H9 (cell line): ENCODE measurements around the gene ANK2. TPM values are rescaled to one million over a fixed set of nuclear protein-coding genes. Genes with fewer than 3 reads are reported as not detected.

Source experiments
- DNase-seq: peaks from one replicate; pipeline ENCODE4 v3.0.0-alpha.2; 2017
- H2AFZ ChIP-seq: one replicate; pipeline ENCODE4 v1.6.1; 2013; ENCODE audit warnings: mild to moderate bottlenecking, low read length, control low read depth, moderate library complexity
- H2AK5ac ChIP-seq: 2 replicates; pipeline ENCODE4 v1.6.1; 2013; ENCODE audit warnings: low read length, control low read depth, mixed read lengths; ENCODE audit not compliant: insufficient read length
- H2BK120ac ChIP-seq: one replicate; pipeline ENCODE4 v1.6.1; 2013; ENCODE audit warnings: low read depth, mild to moderate bottlenecking, low read length, control low read depth, inconsistent platforms; ENCODE audit not compliant: poor library complexity, severe bottlenecking
- H2BK12ac ChIP-seq: 2 replicates; pipeline ENCODE4 v1.6.1; 2013; ENCODE audit warnings: low read length, control low read depth, mixed read lengths, low read depth; ENCODE audit not compliant: insufficient read length
- H2BK15ac ChIP-seq: 2 replicates; pipeline ENCODE4 v1.6.1; 2013; ENCODE audit warnings: low read depth, low read length, control low read depth
- H2BK20ac ChIP-seq: one replicate; pipeline ENCODE4 v1.6.1; 2013; ENCODE audit warnings: low read depth, mild to moderate bottlenecking, low read length, control low read depth, inconsistent platforms; ENCODE audit not compliant: poor library complexity, severe bottlenecking
- H2BK5ac ChIP-seq: 2 replicates; pipeline ENCODE4 v1.6.1; 2013; ENCODE audit warnings: low read length, control low read depth, mixed read lengths; ENCODE audit not compliant: insufficient read length
- H3K14ac ChIP-seq: 2 replicates; pipeline ENCODE4 v1.6.1; 2013; ENCODE audit warnings: low read length, control low read depth; ENCODE audit not compliant: insufficient read depth
- H3K18ac ChIP-seq: 2 replicates; pipeline ENCODE4 v1.6.1; 2013; ENCODE audit warnings: low read depth, mild to moderate bottlenecking, mixed read lengths, low read length, control low read depth; ENCODE audit not compliant: insufficient read length
- H3K23ac ChIP-seq: 2 replicates; pipeline ENCODE4 v1.6.1; 2013; ENCODE audit warnings: low read length, control low read depth, mixed read lengths, low read depth; ENCODE audit not compliant: insufficient read length
- H3K23me2 ChIP-seq: 2 replicates; pipeline ENCODE4 v1.6.1; 2013; ENCODE audit warnings: low read depth, mild to moderate bottlenecking, mixed read lengths, low read length, control low read depth; ENCODE audit not compliant: insufficient read length, poor library complexity, severe bottlenecking
- H3K27ac ChIP-seq: 2 replicates; pipeline ENCODE4 v1.5.1; 2013; ENCODE audit warnings: low read length, control low read depth, mixed read lengths, low read depth; ENCODE audit not compliant: insufficient read length
- H3K27me3 ChIP-seq: 2 replicates; pipeline ENCODE4 v1.6.1; 2013; ENCODE audit warnings: low read length, control low read depth, inconsistent platforms; ENCODE audit not compliant: insufficient read depth
- H3K4ac ChIP-seq: 2 replicates; pipeline ENCODE4 v1.6.1; 2013; ENCODE audit warnings: low read depth, mild to moderate bottlenecking, control low read depth, inconsistent platforms, low read length, moderate library complexity
- H3K4me1 ChIP-seq: 2 replicates; pipeline ENCODE4 v1.6.1; 2013; ENCODE audit warnings: low read length, control low read depth, inconsistent platforms; ENCODE audit not compliant: insufficient read depth
- H3K4me2 ChIP-seq: 2 replicates; pipeline ENCODE4 v1.6.1; 2013; ENCODE audit warnings: low read length, control low read depth, mixed read lengths; ENCODE audit not compliant: insufficient read length, insufficient read depth
- H3K56ac ChIP-seq: 2 replicates; pipeline ENCODE4 v1.6.1; 2013; ENCODE audit warnings: low read depth, mild to moderate bottlenecking, mixed read lengths, low read length, control low read depth; ENCODE audit not compliant: insufficient read length
- H3K79me1 ChIP-seq: 2 replicates; pipeline ENCODE4 v1.6.1; 2013; ENCODE audit warnings: low read depth, mild to moderate bottlenecking, moderate library complexity, low read length, control low read depth, inconsistent platforms; ENCODE audit not compliant: insufficient read depth, poor library complexity, severe bottlenecking
- H3K79me2 ChIP-seq: 2 replicates; pipeline ENCODE4 v1.6.1; 2013; ENCODE audit warnings: low read length, control low read depth, inconsistent platforms; ENCODE audit not compliant: insufficient read depth
- H3K9ac ChIP-seq: 2 replicates; pipeline ENCODE4 v1.6.1; 2013; ENCODE audit warnings: low read length, control low read depth, mixed read lengths; ENCODE audit not compliant: insufficient read length; ENCODE audit errors: extremely low read depth
- H3K9me3 ChIP-seq: one replicate; pipeline ENCODE4 v1.6.1; 2013; ENCODE audit warnings: low read depth, low read length, inconsistent platforms; ENCODE audit not compliant: control insufficient read depth
- H3T11ph ChIP-seq: one replicate; pipeline ENCODE4 v1.6.1; 2013; ENCODE audit warnings: mild to moderate bottlenecking, low read length, control low read depth, inconsistent platforms
- H4K20me1 ChIP-seq: one replicate; pipeline ENCODE4 v1.6.1; 2013; ENCODE audit not compliant: control insufficient read depth, insufficient read length, insufficient read depth
- H4K5ac ChIP-seq: 2 replicates; pipeline ENCODE4 v1.6.1; 2013; ENCODE audit warnings: low read depth, mild to moderate bottlenecking, mixed read lengths, low read length, control low read depth; ENCODE audit not compliant: insufficient read length
- H4K8ac ChIP-seq: replicated peaks from 2 replicates; pipeline ENCODE4 v1.6.1; 2013; ENCODE audit warnings: low read length, control low read depth, mixed read lengths, low read depth; ENCODE audit not compliant: insufficient read length
- H4K91ac ChIP-seq: 2 replicates; pipeline ENCODE4 v1.6.1; 2013; ENCODE audit warnings: low read depth, mild to moderate bottlenecking, moderate library complexity, mixed read lengths, low read length, control low read depth; ENCODE audit not compliant: insufficient read length
- H3K27ac Mint-ChIP-seq, 3 experiments: 2 replicates in 2 of 3; 3 replicates in 1 of 3; pipeline ENCODE4 v1.8.0; 2020 to 2021; ENCODE audit warnings: mixed read lengths in 3 of 3, mild to moderate bottlenecking in 1 of 3, moderate library complexity in 1 of 3
- H3K27me3 Mint-ChIP-seq: 2 replicates; pipeline ENCODE4 v1.8.0; 2021; ENCODE audit warnings: low read depth, mild to moderate bottlenecking, moderate library complexity, mixed read lengths
- H3K36me3 Mint-ChIP-seq, 3 experiments: 2 replicates in 2 of 3; 3 replicates in 1 of 3; pipeline ENCODE4 v1.8.0; 2020 to 2021; ENCODE audit warnings: low read depth in 3 of 3, mixed read lengths in 3 of 3; ENCODE audit not compliant: insufficient read depth in 1 of 3
- H3K4me1 Mint-ChIP-seq, 2 experiments: 2 replicates each; pipeline ENCODE4 v1.8.0; 2020; ENCODE audit warnings: mixed read lengths in 2 of 2
- H3K4me3 Mint-ChIP-seq, 2 experiments: 2 replicates in 1 of 2; 3 replicates in 1 of 2; pipeline ENCODE4 v1.8.0; 2020 to 2021; ENCODE audit warnings: mild to moderate bottlenecking in 2 of 2, mixed read lengths in 2 of 2, moderate library complexity in 1 of 2
- H3K9me3 Mint-ChIP-seq, 2 experiments: 2 replicates in 1 of 2; 3 replicates in 1 of 2; pipeline ENCODE4 v1.8.0; 2020; ENCODE audit warnings: mild to moderate bottlenecking in 2 of 2, mixed read lengths in 2 of 2, moderate library complexity in 1 of 2
- CTCF ChIP-seq: fragments of 200-600 bp; sonication (generic); conservative IDR thresholded peaks from 3 replicates; pipeline ENCODE4 v1.8.0; 2021; ENCODE audit warnings: antibody characterized with exemption, mild to moderate bottlenecking
- WGBS: extraction: QIAGEN DNeasy Blood & Tissue Kit; methylation state at CpG from one replicate; pipeline ENCODE4 v1.1.7; 2013; ENCODE audit warnings: missing lambda C conversion rate, low lambda C conversion rate, mixed read lengths; ENCODE audit not compliant: insufficient read length; ENCODE audit errors: extremely low coverage; 5-methylcytosine and 5-hydroxymethylcytosine counted together
- total RNA-seq: library from RNA; stranded (reverse); gene quantifications from 2 replicates; pipeline ENCODE4 v1.2.1, GENCODE V29; 2021

ANK2 gene
- total RNA-seq, 1 experiment from 2014 or later: 36.8 TPM

GRCh38 chr4:113248320-113248719 is 198.9 kb downstream of the ANK2 start:
- no peak overlapping the region for H2BK15ac ChIP-seq
- Mint-ChIP-seq H3K36me3 (peaks cover 6 to 16% (median 7%) of the 10 kb centered on the region in 3 experiments; a peak in 6 of 7 replicates), H3K27ac (peak overlapping the region in 2 of 3 experiments; percentile 7 to 68; a peak in 2 of 7 replicates)

More at GRCh38 chr4:113248320-113248719, 198.9 kb downstream of the ANK2 start:
- no peak overlapping the region for H2AK5ac ChIP-seq
- H4K20me1 ChIP-seq: no peaks in the 10 kb centered on the region
- no peak overlapping the region for H4K5ac ChIP-seq
- TF ChIP-seq CTCF: peak; percentile 76
- no peak overlapping the region for H3K14ac ChIP-seq
- no peaks in the 10 kb centered on the region for H3K4me1 ChIP-seq
- H4K91ac ChIP-seq: no peak overlapping the region
- H2BK12ac ChIP-seq: no peak overlapping the region
- no peaks in the 10 kb centered on the region for H3K27me3 ChIP-seq
- no peak overlapping the region for H2BK120ac ChIP-seq
- Mint-ChIP-seq H3K4me3 (no peak overlapping the region), H3K4me1 (peaks cover 8 to 9% of the 10 kb centered on the region in 2 experiments), H3K9me3 (no peaks in the 10 kb centered on the region), H3K27me3 (no peaks in the 10 kb centered on the region)
- no peaks in the 10 kb centered on the region for H3K23me2 ChIP-seq
- no peaks in the 10 kb centered on the region for H3K79me1 ChIP-seq
- H3K23ac ChIP-seq: no peak overlapping the region
- H3K9ac ChIP-seq: no peak overlapping the region
- H3K18ac ChIP-seq: no peak overlapping the region
- no peaks in the 10 kb centered on the region for H3K9me3 ChIP-seq
- WGBS: no CpG with 5 or more reads among the region's 5 CpGs
- no peak overlapping the region for H3K4me2 ChIP-seq
- H3K56ac ChIP-seq: no peak overlapping the region
- H2BK5ac ChIP-seq: no peak overlapping the region
- no peak overlapping the region; the same call in 1 of the 2 replicates for H3K4ac ChIP-seq
- no peak overlapping the region for H2AFZ ChIP-seq
- no peak overlapping the region for H3K27ac ChIP-seq
- H4K8ac ChIP-seq: no peak overlapping the region
- DNase-seq: peak; percentile 83
- no peak overlapping the region for H2BK20ac ChIP-seq
- no peak overlapping the region for H3T11ph ChIP-seq
- no peaks in the 10 kb centered on the region for H3K79me2 ChIP-seq
